Activated CD4-positive, alpha-beta memory T cell treated with anti-CD3 and anti-CD28 coated beads for 36 hours (primary cell): ENCODE data around the gene TMEM109. TPM values are rescaled to one million over a fixed set of nuclear protein-coding genes. Genes with fewer than 3 reads are reported as not detected.
A peak's percentile ranks its signal among the peaks of the same experiment; 100 is the strongest.
"Not testable (repeated sequence)": the region's sequence is repeated elsewhere in the genome, so short reads cannot be mapped to it uniquely, and the experiment has no call there.

ENCODE experiments used
- CTCF ChIA-PET: fragments of 350-600 bp; sonication (Branson Sonifier 250); formaldehyde crosslinking; loops from one replicate; lab custom pipeline; 2021; ENCODE audit warnings: antibody characterized with exemption, inconsistent platforms; lab: Charles Lee
- POLR2A ChIA-PET: fragments of 350-600 bp; sonication (Branson Sonifier 250); formaldehyde crosslinking; loops from one replicate; lab custom pipeline; 2021; ENCODE audit warnings: antibody characterized with exemption; lab: Charles Lee
- DNase-seq: peaks from one replicate; pipeline ENCODE4 v3.0.0-alpha.2; 2020
- H3K27ac Mint-ChIP-seq: one replicate; pipeline ENCODE4 v1.8.0; 2021; ENCODE audit warnings: mixed read lengths
- H3K27me3 Mint-ChIP-seq: one replicate; pipeline ENCODE4 v1.8.0; 2021; ENCODE audit warnings: mixed read lengths
- H3K36me3 Mint-ChIP-seq: one replicate; pipeline ENCODE4 v1.8.0; 2021; ENCODE audit warnings: mixed read lengths
- H3K4me1 Mint-ChIP-seq: one replicate; pipeline ENCODE4 v1.8.0; 2021; ENCODE audit warnings: low read depth, mixed read lengths
- H3K4me3 Mint-ChIP-seq: one replicate; pipeline ENCODE4 v1.8.0; 2021; ENCODE audit warnings: mild to moderate bottlenecking, mixed read lengths
- H3K9me3 Mint-ChIP-seq: one replicate; pipeline ENCODE4 v1.8.0; 2021; ENCODE audit warnings: mixed read lengths
- intact Hi-C: fragments of 100-400 bp; cut with micrococcal nuclease; formaldehyde crosslinking; loops from one replicate; pipeline ENCODE4 v1.15.1; 2023
- total RNA-seq, 2 experiments: library from RNA; stranded (reverse); gene quantifications; one replicate each; pipeline ENCODE4 v1.2.3, GENCODE V29; 2021

TMEM109 gene
- total RNA-seq, 2 experiments from 2014 or later: 101 to 106 TPM

GRCh38 chr11:60905047-60905446 is 8.9 kb upstream of the TMEM109 start:
- DNase-seq: no peak
- H3K4me1 Mint-ChIP-seq: peaks cover 30% of the 10 kb centered on the region
- POLR2A ChIA-PET: interaction anchor here (0.9 to 3.5 kb wide), 5 partner anchors 10 to 187 kb away, joined by 3 to 26 read pairs (median 4); partner anchors contain the start of genes CCDC86 and TMEM109
- peaks cover 29% of the 10 kb centered on the region for H3K36me3 Mint-ChIP-seq
- intact Hi-C loops: loop anchor here (5.0 kb wide), 1 partner anchor 527 kb away; the partner anchor contains the start of gene SDHAF2
- CTCF ChIA-PET: interaction anchor here (1.0 to 11.1 kb wide), 5 partner anchors 9 to 283 kb away, joined by 3 to 117 read pairs (median 6); partner anchors contain the start of gene TMEM109
- H3K9me3 Mint-ChIP-seq: no peaks in the 10 kb centered on the region
- H3K4me3 Mint-ChIP-seq: peak overlapping the region; percentile 90
- H3K27me3 Mint-ChIP-seq: no peaks in the 10 kb centered on the region
- peak overlapping the region; percentile 94 for H3K27ac Mint-ChIP-seq

DNA sequence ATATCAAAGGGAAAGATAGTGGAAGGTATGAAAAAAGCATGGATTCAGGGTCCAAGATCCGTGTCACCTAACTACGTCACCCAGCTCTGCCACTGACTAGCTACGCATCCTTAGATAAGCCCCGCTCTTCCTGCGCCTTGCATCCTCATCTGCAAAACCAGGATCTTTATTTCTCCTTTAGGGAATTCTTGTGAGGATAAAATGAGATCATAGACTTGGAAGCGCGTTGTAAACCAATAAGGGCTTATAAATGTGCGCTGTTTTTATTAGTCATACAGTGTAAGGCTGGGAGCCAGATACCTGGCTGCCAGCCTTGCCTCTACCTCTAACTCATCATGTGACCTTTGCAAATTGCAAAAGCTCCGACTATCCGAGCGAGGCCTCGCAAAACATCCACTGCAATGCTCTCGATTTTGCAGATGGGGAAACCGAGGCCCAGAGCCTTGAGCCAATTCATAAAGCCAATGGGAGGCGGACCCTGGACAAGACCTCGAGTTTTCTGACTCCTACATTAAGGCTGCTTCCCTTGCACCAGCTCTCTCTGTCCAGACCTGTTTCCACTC is 8.3 kb upstream of the TMEM109 start:
- Mint-ChIP-seq H3K4me3 (peak overlapping the region; percentile 90), H3K4me1 (peaks cover 32% of the 10 kb centered on the region), H3K9me3 (no peaks in the 10 kb centered on the region), H3K27ac (peak overlapping the region; percentile 94), H3K36me3 (peaks cover 24% of the 10 kb centered on the region), H3K27me3 (no peaks in the 10 kb centered on the region)
- POLR2A ChIA-PET: interaction anchor here (0.9 to 3.5 kb wide), 6 partner anchors 9 to 186 kb away, joined by 3 to 26 read pairs (median 4); partner anchors contain the start of genes CCDC86 and TMEM109
- peak; percentile 31 for DNase-seq
- CTCF ChIA-PET: interaction anchor here (1.0 to 11.1 kb wide), 5 partner anchors 9 to 282 kb away, joined by 3 to 117 read pairs (median 6); partner anchors contain the start of gene TMEM109
- intact Hi-C loops: loop anchor here (1.0 to 5.0 kb wide), 4 partner anchors 9 to 527 kb away; partner anchors contain the start of genes SDHAF2, TMEM109 and VPS37C

DNA sequence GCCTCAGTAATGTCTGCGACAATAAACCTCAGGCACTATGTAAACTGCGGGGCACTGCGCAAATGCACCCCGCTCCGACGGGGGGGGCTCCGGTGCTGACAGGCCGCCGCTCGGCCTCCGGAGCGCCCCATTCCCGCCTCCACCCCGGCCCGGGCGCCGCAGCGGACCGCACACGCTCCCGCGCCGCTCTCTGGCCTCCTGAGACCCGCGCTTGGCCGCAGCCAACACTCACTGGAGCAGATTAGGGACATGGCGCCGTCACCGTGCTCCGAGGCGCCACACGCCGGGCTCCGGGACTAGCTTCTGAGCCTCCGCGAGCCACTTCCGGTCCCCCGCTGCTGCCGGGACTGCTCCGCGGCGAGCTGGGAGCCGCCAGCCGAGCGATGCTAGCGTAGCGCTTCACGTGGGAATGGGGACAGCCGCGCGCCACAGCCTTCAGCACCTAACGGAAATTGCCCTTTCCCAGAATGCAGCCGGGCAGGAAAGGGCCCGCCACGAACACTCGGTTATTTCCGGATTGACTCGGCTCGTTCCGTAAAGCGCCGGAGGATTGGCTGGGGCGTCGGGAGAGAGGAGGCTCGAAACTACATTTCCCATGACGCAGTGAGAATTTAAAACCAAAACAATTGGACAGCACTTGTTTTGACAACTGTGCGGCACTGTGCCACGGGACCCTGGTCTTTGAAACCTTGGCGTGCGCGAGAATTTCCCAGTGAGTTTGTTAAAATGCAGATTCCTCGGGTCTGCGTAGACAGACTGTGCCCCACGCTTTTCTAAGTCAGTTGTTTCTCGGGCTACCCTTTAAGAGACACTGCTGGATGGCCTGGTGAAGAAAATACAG is 7.6 kb upstream of the TMEM109 start, which contains the start of gene PRPF19:
PRPF19 (minus strand) TSS at position 454 of the 841 bp plus-strand sequence; CDS start at position 251, 203 bp downstream.
- H3K4me1 Mint-ChIP-seq: peaks cover 36% of the 10 kb centered on the region
- DNase-seq: peak; percentile 100
- CTCF ChIA-PET: interaction anchor here (1.0 to 11.1 kb wide), 4 partner anchors 8 to 223 kb away, joined by 3 to 117 read pairs (median 46); partner anchors contain the start of gene TMEM109
- intact Hi-C loops: loop anchor here (1.0 to 5.0 kb wide), 4 partner anchors 8 to 526 kb away; partner anchors contain the start of genes SDHAF2, TMEM109 and VPS37C
- no peaks in the 10 kb centered on the region for H3K27me3 Mint-ChIP-seq
- peaks cover 18% of the 10 kb centered on the region for H3K36me3 Mint-ChIP-seq
- H3K27ac Mint-ChIP-seq: peak within 1 kb of the TSS; percentile 94
- POLR2A ChIA-PET: interaction anchor here (1.1 to 3.5 kb wide), 6 partner anchors 9 to 185 kb away, joined by 3 to 26 read pairs (median 3); partner anchors contain the start of gene TMEM109
- no peaks in the 10 kb centered on the region for H3K9me3 Mint-ChIP-seq
- H3K4me3 Mint-ChIP-seq: peak within 1 kb of the TSS; percentile 90

- intact Hi-C loops: loop anchor here (5.0 kb wide), 1 partner anchor 523 kb away; the partner anchor contains the start of gene SDHAF2
- DNase-seq: no peak
- Mint-ChIP-seq H3K4me3 (no peak overlapping the region), H3K36me3 (peaks cover 8% of the 10 kb centered on the region), H3K27ac (no peak overlapping the region), H3K4me1 (peaks cover 48% of the 10 kb centered on the region), H3K27me3 (no peaks in the 10 kb centered on the region), H3K9me3 (no peaks in the 10 kb centered on the region)
- CTCF ChIA-PET: interaction anchor here (1.1 kb wide), 1 partner anchor 61 kb away, joined by 3 read pairs; no protein-coding TSS in a partner anchor
- POLR2A ChIA-PET: no interaction called here
Measured at GRCh38 chr11:60908803-60909202, 5.2 kb upstream of the TMEM109 start.

DNA sequence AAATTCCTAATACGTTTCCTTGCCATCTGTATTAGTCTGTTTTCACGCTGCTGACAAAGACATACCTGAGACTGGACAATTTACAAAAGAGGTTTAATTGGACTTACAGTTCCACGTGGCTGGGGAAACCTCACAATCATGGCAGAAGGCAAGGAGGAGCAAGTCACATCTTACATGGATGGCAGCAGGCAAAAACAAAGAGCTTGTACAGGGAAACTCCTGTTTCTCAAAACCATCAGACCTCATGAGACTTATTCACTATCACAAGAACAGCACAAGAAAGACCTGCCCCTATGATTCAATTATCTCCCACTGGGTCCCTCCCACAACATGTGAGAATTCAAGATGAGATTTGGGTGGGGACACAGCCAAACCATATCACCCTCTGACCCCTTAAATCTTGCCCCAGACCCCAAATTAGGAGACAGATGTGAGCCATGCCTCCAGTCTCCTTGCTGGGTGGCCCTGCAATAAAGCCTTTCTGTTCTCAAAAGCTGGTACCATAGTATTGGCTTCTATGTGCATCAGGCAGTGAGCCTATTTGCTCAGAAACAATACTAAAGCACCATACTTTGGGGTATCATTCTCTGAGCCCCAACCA is 4.2 kb upstream of the TMEM109 start:
- H3K27me3 Mint-ChIP-seq, DNase-seq, H3K27ac Mint-ChIP-seq, H3K36me3 Mint-ChIP-seq, POLR2A ChIA-PET, H3K4me3 Mint-ChIP-seq, H3K9me3 Mint-ChIP-seq: not testable (repeated sequence)
- peaks cover 39% of the 10 kb centered on the region for H3K4me1 Mint-ChIP-seq
- CTCF ChIA-PET: interaction anchor here (1.1 kb wide), 1 partner anchor 60 kb away, joined by 3 read pairs; no protein-coding TSS in a partner anchor
- intact Hi-C loops: loop anchor here (5.0 to 10.0 kb wide), 2 partner anchors 425 to 523 kb away; partner anchors contain the start of genes DDB1, SDHAF2 and TKFC

GRCh38 chr11:60910281-60910687 is 3.7 kb upstream of the TMEM109 start:
- Mint-ChIP-seq H3K27me3 (no peaks in the 10 kb centered on the region), H3K4me3 (no peak overlapping the region), H3K36me3 (peaks cover 2% of the 10 kb centered on the region), H3K4me1 (peaks cover 35% of the 10 kb centered on the region), H3K27ac (peak overlapping the region; percentile 44), H3K9me3 (no peaks in the 10 kb centered on the region)
- ChIA-PET POLR2A (no interaction called here), CTCF (no interaction called here)
- no peak for DNase-seq
- intact Hi-C loops: loop anchor here (10.0 kb wide), 1 partner anchor 425 kb away; the partner anchor contains the start of genes DDB1 and TKFC

GRCh38 chr11:60910711-60911380 is 3.1 kb upstream of the TMEM109 start:
- Mint-ChIP-seq H3K36me3 (peaks cover 4% of the 10 kb centered on the region), H3K27ac (peak overlapping the region; percentile 44), H3K9me3 (no peaks in the 10 kb centered on the region), H3K27me3 (no peaks in the 10 kb centered on the region), H3K4me3 (no peak overlapping the region), H3K4me1 (peaks cover 37% of the 10 kb centered on the region)
- no peak for DNase-seq
- POLR2A ChIA-PET: no interaction called here
- intact Hi-C loops: loop anchor here (10.0 kb wide), 1 partner anchor 424 kb away; the partner anchor contains the start of genes DDB1 and TKFC
- CTCF ChIA-PET: interaction anchor here (7.4 kb wide), 1 partner anchor 8 kb away, joined by 86 read pairs; the partner anchor contains the start of gene PRPF19

DNA sequence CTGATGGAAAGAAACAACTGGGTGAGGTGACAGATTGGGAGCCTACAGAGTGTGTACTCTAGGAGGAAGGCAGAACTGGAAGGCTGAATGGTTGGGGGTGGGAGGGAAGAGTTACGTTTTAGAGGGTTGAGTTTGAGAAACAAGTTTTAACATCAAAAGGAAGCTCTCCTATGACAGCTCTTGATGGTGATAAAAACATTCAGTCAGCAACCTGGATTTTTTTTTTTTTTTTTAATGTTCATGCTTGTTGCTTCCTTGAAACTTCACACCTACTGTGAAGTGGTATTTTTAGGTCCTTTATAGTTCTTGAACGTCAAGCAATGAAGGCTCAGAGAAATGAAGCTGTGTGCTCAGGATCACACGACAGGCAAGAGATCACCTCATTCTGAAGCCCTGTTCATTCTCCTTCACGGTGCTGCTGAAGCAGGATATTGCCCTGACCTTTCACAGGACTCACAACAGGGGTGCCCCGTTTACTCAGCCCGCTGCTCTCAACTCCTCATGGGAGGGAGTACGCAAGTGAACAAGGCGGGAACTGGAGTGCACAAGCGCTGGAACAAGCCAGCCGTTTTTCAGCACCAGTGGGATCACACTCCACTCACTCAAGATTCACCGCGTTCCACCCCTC is 1.6 kb upstream of the TMEM109 start:
- Mint-ChIP-seq H3K9me3 (no peaks in the 10 kb centered on the region), H3K27me3 (no peaks in the 10 kb centered on the region), H3K36me3 (peaks cover 13% of the 10 kb centered on the region), H3K4me1 (peaks cover 43% of the 10 kb centered on the region), H3K4me3 (peak overlapping the region; percentile 3), H3K27ac (peak overlapping the region; percentile 59)
- DNase-seq: peak; percentile 32
- CTCF ChIA-PET: interaction anchor here (0.6 to 7.4 kb wide), 4 partner anchors 10 to 710 kb away, joined by 3 to 86 read pairs (median 3); partner anchors contain the start of gene PRPF19
- POLR2A ChIA-PET: interaction anchor here (0.6 kb wide), 1 partner anchor 73 kb away, joined by 3 read pairs; no protein-coding TSS in a partner anchor
- intact Hi-C loops: loop anchor here (10.0 kb wide), 1 partner anchor 422 kb away; the partner anchor contains the start of genes DDB1 and TKFC

DNA sequence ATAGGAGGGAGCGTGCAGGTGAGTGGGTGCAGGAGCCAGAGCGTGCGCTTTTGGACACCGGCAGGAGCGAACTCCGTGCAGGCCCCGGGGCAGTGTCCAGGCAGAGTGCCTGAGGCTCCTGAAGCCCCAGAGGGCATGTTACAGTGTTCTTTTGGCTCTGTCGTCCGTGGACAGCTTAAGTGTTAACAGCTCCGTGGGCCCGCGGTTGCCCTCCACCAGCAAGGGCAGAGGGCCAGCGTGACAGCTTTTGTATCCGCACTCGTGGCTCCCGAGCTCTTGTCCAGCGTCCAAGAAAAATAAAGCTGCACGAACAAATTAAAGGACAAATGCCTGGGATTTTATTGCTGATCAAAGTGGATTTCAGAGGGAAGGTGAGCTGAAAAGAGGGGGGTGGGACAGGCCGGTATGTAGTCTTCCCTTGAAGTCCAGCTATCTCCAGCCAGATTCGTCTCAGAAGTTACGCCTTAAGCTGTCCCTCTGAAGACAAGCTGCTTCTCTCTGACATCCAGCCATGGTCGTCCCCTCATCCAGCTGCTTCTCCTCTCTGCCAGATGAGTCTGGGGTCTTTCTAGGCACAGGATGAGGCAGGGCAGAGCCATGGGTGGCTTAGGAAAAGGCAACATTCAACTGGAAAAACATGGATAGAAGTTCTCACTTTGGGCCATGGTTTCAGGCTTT is 968 bp upstream of the TMEM109 start:
- Mint-ChIP-seq H3K9me3 (no peaks in the 10 kb centered on the region), H3K36me3 (peaks cover 15% of the 10 kb centered on the region), H3K27ac (peak overlapping the region; percentile 91), H3K4me3 (no peak overlapping the region), H3K4me1 (peaks cover 46% of the 10 kb centered on the region), H3K27me3 (no peaks in the 10 kb centered on the region)
- DNase-seq: no peak
- ChIA-PET CTCF (interaction anchor here (0.9 to 7.4 kb wide), 6 partner anchors 11 to 150 kb away, joined by 3 to 86 read pairs (median 4); partner anchors contain the start of gene PRPF19), POLR2A (interaction anchor here (0.9 to 4.1 kb wide), 4 partner anchors 8 to 199 kb away, joined by 3 to 26 read pairs (median 4); partner anchors contain the start of genes CD5 and PRPF19)
- intact Hi-C loops: loop anchor here (10.0 kb wide), 1 partner anchor 422 kb away; the partner anchor contains the start of genes DDB1 and TKFC
